GM23248 (cell line): ENCODE data around the gene GPR55.

ENCODE experiments used
- EZH2 ChIP-seq: fragments of 200-600 bp; sonication (generic); IDR thresholded peaks from 2 replicates; pipeline ENCODE4 v1.6.1; 2018; ENCODE audit warnings: antibody characterized with exemption, mild to moderate bottlenecking; ENCODE audit not compliant: insufficient read depth, poor library complexity, severe bottlenecking
- EZH2phosphoT487 ChIP-seq: fragments of 200-600 bp; sonication (generic); IDR thresholded peaks from 2 replicates; pipeline ENCODE4 v1.6.1; 2018; ENCODE audit warnings: antibody characterized with exemption, moderate library complexity, mild to moderate bottlenecking, low read depth; ENCODE audit not compliant: insufficient read depth

DNA sequence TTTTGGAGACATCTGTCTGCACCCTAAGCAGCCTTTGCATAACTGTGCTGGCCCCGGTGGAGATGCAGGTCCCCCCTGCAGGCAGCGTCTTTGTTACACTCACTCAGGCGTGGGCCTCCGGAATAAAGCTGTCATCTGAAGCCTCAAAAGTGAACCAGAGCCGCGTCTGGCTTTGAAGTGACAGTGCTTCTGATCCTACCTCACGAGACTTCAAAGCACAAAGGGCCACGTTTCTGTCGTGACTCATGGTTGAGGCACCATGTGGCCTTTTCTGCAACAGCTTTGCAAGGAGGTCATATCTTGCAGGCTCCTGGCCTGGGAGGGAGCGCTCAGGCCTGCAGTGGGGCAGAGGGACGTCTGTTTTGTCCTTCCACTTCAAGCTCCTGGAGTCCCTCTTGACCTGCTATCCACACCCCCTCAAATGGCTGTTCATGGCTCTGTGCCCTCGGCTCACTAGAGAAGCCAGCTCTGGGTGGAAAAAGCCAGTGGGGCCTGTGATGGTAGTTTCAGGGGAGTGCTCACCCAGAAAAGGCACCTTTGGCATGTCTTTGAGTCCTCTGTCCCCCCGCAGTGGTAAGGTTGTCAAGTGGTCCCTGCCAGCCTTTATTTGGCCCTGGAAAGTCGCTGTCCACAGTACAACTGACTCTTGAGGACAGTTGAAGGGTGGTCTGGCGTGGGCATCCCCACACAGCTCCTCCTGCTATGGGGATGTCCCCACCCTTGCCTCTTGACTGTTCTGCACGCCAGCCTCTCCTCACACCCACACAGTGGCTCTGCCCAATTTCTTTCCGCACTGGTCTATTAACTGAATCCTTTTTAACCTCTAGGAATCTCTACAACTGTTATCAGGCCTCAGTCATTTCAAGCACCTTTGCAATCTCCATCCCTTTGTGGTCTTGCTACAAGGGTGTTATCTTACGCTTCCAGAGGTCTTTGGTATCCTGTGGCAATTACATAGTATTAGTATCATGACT lies 19.3 kb downstream of the GPR55 start:
- TF ChIP-seq EZH2: no peak
- no peak for TF ChIP-seq EZH2phosphoT487
